Measurements from ENCODE around the gene CILP2. TPM values are rescaled to one million over a fixed set of nuclear protein-coding genes. Genes with fewer than 3 reads are reported as not detected.

CILP2 gene
- total and polyA plus RNA-seq, 2 experiments from 2014 or later, result 0.11 to 0.48 TPM

DNA sequence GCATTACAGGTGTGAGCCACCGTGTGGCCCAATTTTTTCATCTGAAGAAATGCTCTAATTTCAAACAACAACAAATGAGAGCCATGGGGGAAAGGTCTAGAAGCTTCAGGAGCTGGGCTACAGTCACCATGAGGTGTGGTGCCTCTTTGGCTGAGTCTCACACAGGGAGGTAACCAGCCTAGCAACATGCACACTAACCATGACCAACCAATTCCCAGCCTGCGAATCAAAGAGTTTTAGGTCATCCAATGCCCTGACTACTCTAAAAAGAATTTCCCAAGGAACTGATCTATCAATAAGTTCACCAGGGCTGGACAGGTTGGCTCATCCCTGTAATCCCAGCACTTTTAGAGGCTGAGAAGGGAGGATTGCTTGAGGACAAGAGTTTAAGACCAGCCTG is 50.5 kb downstream of the CILP2 start:
- H3K4me3 ChIP-seq, result no peak overlapping the region
- TF ChIP-seq EZH2phosphoT487 (IDR thresholded peaks at IDR 0.05; ENCODE audit: insufficient read depth, low read depth) (no peak), EZH2 (IDR thresholded peaks at IDR 0.05; ENCODE audit: insufficient read depth, poor library complexity, severe bottlenecking) (no peak)
- no peak overlapping the region for H3K4me2 ChIP-seq (ENCODE audit: unreplicated experiment)
- no peaks in the 10 kb centered on the region for H4K20me1 ChIP-seq (ENCODE audit: insufficient read depth)
- H3K36me3 ChIP-seq (ENCODE audit: low read depth), result no peaks in the 10 kb centered on the region
- in situ Hi-C loops (cut with MboI), result no loop called here
- 59 to 66% methylated on average over 2 of the region's 2 CpGs for WGBS, 2 experiments (ENCODE audit: low coverage in 1 of 2, low lambda C conversion rate in 2 of 2, missing lambda C conversion rate in 2 of 2)
- H3K27me3 ChIP-seq (replicated peaks; ENCODE audit: insufficient read depth), result no peaks in the 10 kb centered on the region
- no peak overlapping the region for H3K9ac ChIP-seq
- H3K79me2 ChIP-seq (ENCODE audit: insufficient read depth), result no peaks in the 10 kb centered on the region
- H2AFZ ChIP-seq, result no peak overlapping the region
- H3K9me2 ChIP-seq (ENCODE audit: insufficient read depth), result no peaks in the 10 kb centered on the region
- H3K9me3 ChIP-seq (ENCODE audit: low read depth), result no peaks in the 10 kb centered on the region
- H3K4me1 ChIP-seq (ENCODE audit: insufficient read depth), result peaks cover 13% of the 10 kb centered on the region
- peak; percentile 68 for DNase-seq
- no peak overlapping the region for H3K27ac ChIP-seq
- peaks cover 7% of the 10 kb centered on the region for H3F3A ChIP-seq (ENCODE audit: insufficient read depth)

DNA sequence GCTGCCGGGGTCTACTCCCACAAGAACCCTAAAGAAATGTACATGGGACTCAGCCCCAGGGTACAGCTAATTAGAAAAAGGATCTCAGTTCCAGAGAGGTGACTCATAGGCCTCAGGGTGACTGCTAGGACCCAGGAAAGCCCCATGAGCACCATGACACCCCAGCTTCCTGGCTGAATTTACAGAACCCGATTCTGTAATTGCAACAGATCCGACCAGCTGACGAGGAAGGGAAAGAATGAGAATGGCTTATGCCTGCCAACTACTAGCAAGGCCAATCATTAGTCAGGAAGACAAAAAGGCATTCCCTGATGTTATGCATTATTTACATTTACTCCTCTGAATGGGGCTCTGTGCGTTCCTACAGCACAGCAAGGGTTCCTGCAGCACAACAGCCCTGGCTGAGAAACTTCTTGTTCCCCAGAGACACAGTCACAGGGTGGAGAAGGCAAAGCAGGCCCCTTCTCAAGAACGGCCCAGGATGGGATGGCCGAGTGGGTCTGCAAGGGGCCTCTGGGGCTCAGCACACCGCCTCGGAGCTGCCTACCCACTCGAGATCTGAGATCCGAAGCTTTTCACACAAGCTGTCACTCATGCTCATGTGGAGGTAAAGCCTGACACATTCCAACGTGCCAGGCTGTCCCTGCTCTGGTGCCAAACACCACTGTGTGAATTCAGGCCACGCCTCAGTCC is 53.2 kb downstream of the CILP2 start:
- Histone ChIP-seq H3K4me3 (peak overlapping the region; percentile 53), H3K4me1 (ENCODE audit: insufficient read depth) (peaks cover 23% of the 10 kb centered on the region), H3K27ac (peak overlapping the region; percentile 90), H3K79me2 (ENCODE audit: insufficient read depth) (no peaks in the 10 kb centered on the region), H3K9me2 (ENCODE audit: insufficient read depth) (no peaks in the 10 kb centered on the region), H3K36me3 (ENCODE audit: low read depth) (no peaks in the 10 kb centered on the region), H3K27me3 (replicated peaks; ENCODE audit: insufficient read depth) (no peaks in the 10 kb centered on the region), H4K20me1 (ENCODE audit: insufficient read depth) (no peaks in the 10 kb centered on the region), H3K9me3 (ENCODE audit: low read depth) (no peaks in the 10 kb centered on the region), H3F3A (ENCODE audit: insufficient read depth) (peaks cover 7% of the 10 kb centered on the region), H3K4me2 (ENCODE audit: unreplicated experiment) (peak overlapping the region; percentile 83), H3K9ac (peak overlapping the region; percentile 73), H2AFZ (peak overlapping the region; percentile 83)
- 7 to 9% methylated on average over 13 of the region's 13 CpGs for WGBS, 2 experiments (ENCODE audit: low coverage in 1 of 2, low lambda C conversion rate in 2 of 2, missing lambda C conversion rate in 2 of 2)
- TF ChIP-seq EZH2 (IDR thresholded peaks at IDR 0.05; ENCODE audit: insufficient read depth, poor library complexity, severe bottlenecking) (no peak), EZH2phosphoT487 (IDR thresholded peaks at IDR 0.05; ENCODE audit: insufficient read depth, low read depth) (no peak)
- peak; percentile 98 for DNase-seq
- in situ Hi-C loops (cut with MboI), result no loop called here

- WGBS, 2 experiments (ENCODE audit: low coverage in 1 of 2, low lambda C conversion rate in 2 of 2, missing lambda C conversion rate in 2 of 2), result 92 to 94% methylated on average over 10 of the region's 10 CpGs
- no peak overlapping the region for H3K4me3 ChIP-seq
- TF ChIP-seq EZH2 (IDR thresholded peaks at IDR 0.05; ENCODE audit: insufficient read depth, poor library complexity, severe bottlenecking), result no peak
- no peak for TF ChIP-seq EZH2phosphoT487 (IDR thresholded peaks at IDR 0.05; ENCODE audit: insufficient read depth, low read depth)
- H2AFZ ChIP-seq, result no peak overlapping the region
- no peaks in the 10 kb centered on the region for H3K9me3 ChIP-seq (ENCODE audit: low read depth)
- no peaks in the 10 kb centered on the region for H4K20me1 ChIP-seq (ENCODE audit: insufficient read depth)
- no peak overlapping the region for H3K9ac ChIP-seq
- peaks cover 23% of the 10 kb centered on the region for H3K4me1 ChIP-seq (ENCODE audit: insufficient read depth)
- no peak for DNase-seq
- no peaks in the 10 kb centered on the region for H3K27me3 ChIP-seq (replicated peaks; ENCODE audit: insufficient read depth)
- in situ Hi-C loops (cut with MboI), result no loop called here
- H3K4me2 ChIP-seq (ENCODE audit: unreplicated experiment), result no peak overlapping the region
- no peaks in the 10 kb centered on the region for H3K9me2 ChIP-seq (ENCODE audit: insufficient read depth)
- H3K79me2 ChIP-seq (ENCODE audit: insufficient read depth), result no peaks in the 10 kb centered on the region
- no peaks in the 10 kb centered on the region for H3K36me3 ChIP-seq (ENCODE audit: low read depth)
- peaks cover 7% of the 10 kb centered on the region for H3F3A ChIP-seq (ENCODE audit: insufficient read depth)
- H3K27ac ChIP-seq, result no peak overlapping the region
Observed at GRCh38 chr19:19592690-19593089, 54.6 kb downstream of the CILP2 start.

- peaks cover 7% of the 10 kb centered on the region for H3F3A ChIP-seq (ENCODE audit: insufficient read depth)
- H4K20me1 ChIP-seq (ENCODE audit: insufficient read depth), result no peaks in the 10 kb centered on the region
- H3K27me3 ChIP-seq (replicated peaks; ENCODE audit: insufficient read depth), result no peaks in the 10 kb centered on the region
- H3K9me3 ChIP-seq (ENCODE audit: low read depth), result no peaks in the 10 kb centered on the region
- 97 to 99% methylated on average over 4 of the region's 4 CpGs for WGBS, 2 experiments (ENCODE audit: low coverage in 1 of 2, low lambda C conversion rate in 2 of 2, missing lambda C conversion rate in 2 of 2)
- no peak overlapping the region for H3K4me2 ChIP-seq (ENCODE audit: unreplicated experiment)
- no peaks in the 10 kb centered on the region for H3K9me2 ChIP-seq (ENCODE audit: insufficient read depth)
- H3K4me3 ChIP-seq, result no peak overlapping the region
- DNase-seq, result no peak
- H3K9ac ChIP-seq, result no peak overlapping the region
- no peaks in the 10 kb centered on the region for H3K36me3 ChIP-seq (ENCODE audit: low read depth)
- in situ Hi-C loops (cut with MboI), result no loop called here
- H3K4me1 ChIP-seq (ENCODE audit: insufficient read depth), result peaks cover 23% of the 10 kb centered on the region
- no peak overlapping the region for H3K27ac ChIP-seq
- no peak overlapping the region for H2AFZ ChIP-seq
- TF ChIP-seq EZH2 (IDR thresholded peaks at IDR 0.05; ENCODE audit: insufficient read depth, poor library complexity, severe bottlenecking) (no peak), EZH2phosphoT487 (IDR thresholded peaks at IDR 0.05; ENCODE audit: insufficient read depth, low read depth) (no peak)
- no peaks in the 10 kb centered on the region for H3K79me2 ChIP-seq (ENCODE audit: insufficient read depth)
Observed at GRCh38 chr19:19594381-19594780, 56.3 kb downstream of the CILP2 start.

Measured in GM23248 (cell line).